Stimulated activated CD4-positive, alpha-beta T cell treated with anti-CD3 and anti-CD28 coated beads, Interleukin-4, amount 100 ng/mL, for 48 hours (primary cell): ENCODE data around the gene RALGPS1.

ENCODE experiments used
- DNase-seq, 2 donors: peaks; one replicate each; pipeline ENCODE4 v3.0.0-alpha.2; 2020; ENCODE audit warnings: low read depth in 2 of 2

Gene RALGPS1

GRCh38 chr9:127224178-127224882 is 309.7 kb downstream of the RALGPS1 start:
- DNase-seq: peak; percentile 75 to 83

GRCh38 chr9:127224883-127225739 is 310.5 kb downstream of the RALGPS1 start:
- peak; percentile 94 to 95 for DNase-seq

- DNase-seq: no peak
These were observed 311.4 kb downstream of the RALGPS1 start for GRCh38 chr9:127225801-127226625.

GRCh38 chr9:127229691-127230417 is 315.3 kb downstream of the RALGPS1 start:
- DNase-seq: no peak

GRCh38 chr9:127231666-127232065 is 317.1 kb downstream of the RALGPS1 start:
- no peak for DNase-seq

- no peak for DNase-seq
These were observed 318.4 kb downstream of the RALGPS1 start for GRCh38 chr9:127232833-127233549.

- DNase-seq: no peak
These were observed 319.0 kb downstream of the RALGPS1 start for GRCh38 chr9:127233550-127233949.

GRCh38 chr9:127233989-127234388 is 319.4 kb downstream of the RALGPS1 start:
- no peak for DNase-seq

- no peak for DNase-seq
These were observed 323.2 kb downstream of the RALGPS1 start for GRCh38 chr9:127237801-127238200.

- no peak for DNase-seq
These were observed 326.8 kb downstream of the RALGPS1 start for GRCh38 chr9:127241354-127241753.

- peak; percentile 93 to 95 for DNase-seq
These were observed 330.3 kb downstream of the RALGPS1 start for GRCh38 chr9:127244609-127245601.

GRCh38 chr9:127245637-127246164 is 331.1 kb downstream of the RALGPS1 start:
- no peak for DNase-seq

GRCh38 chr9:127248241-127248640 is 333.7 kb downstream of the RALGPS1 start:
- DNase-seq: no peak

- no peak for DNase-seq
These were observed 335.3 kb downstream of the RALGPS1 start for GRCh38 chr9:127249877-127250276.

GRCh38 chr9:127250896-127251391 is 336.4 kb downstream of the RALGPS1 start:
- DNase-seq: no peak

- DNase-seq: no peak
These were observed 338.1 kb downstream of the RALGPS1 start for GRCh38 chr9:127252410-127253318.

GRCh38 chr9:127253446-127253845 is 338.9 kb downstream of the RALGPS1 start:
- no peak for DNase-seq

- no peak for DNase-seq
These were observed 341.1 kb downstream of the RALGPS1 start for GRCh38 chr9:127255692-127256091.
